ENCODE data around the gene CHTF18.
A peak's percentile ranks its signal among the peaks of the same experiment; 100 is the strongest.

The CHTF18 gene

GRCh38 chr16:783404-784161 lies 4.8 kb upstream of the CHTF18 start:
- Histone ChIP-seq H3K4me3 (ENCODE audit: low read depth in 1 of 2, low read length in 2 of 2) (no peak overlapping the region), H3K27me3 (ENCODE audit: control insufficient read depth in 1 of 2, insufficient read depth in 2 of 2, low read length in 2 of 2) (peaks cover 9 to 25% of the 10 kb centered on the region in 2 donors), H3K36me3 (ENCODE audit: control insufficient read depth in 1 of 2, insufficient read depth in 2 of 2, low read length in 2 of 2) (peaks cover 2 to 9% of the 10 kb centered on the region in 2 donors), H3K4me1 (ENCODE audit: control insufficient read depth in 1 of 2, insufficient read depth in 2 of 2, low read length in 2 of 2) (peaks cover 8 to 20% of the 10 kb centered on the region in 2 donors), H3K9ac (ENCODE audit: low read depth in 1 of 2, low read length in 2 of 2) (no peak overlapping the region), H3K9me3 (ENCODE audit: control insufficient read depth in 1 of 2, low read length in 2 of 2) (no peaks in the 10 kb centered on the region), H3K27ac (ENCODE audit: low read depth, low read length) (no peak overlapping the region)

- no peaks in the 10 kb centered on the region for H3K9me3 ChIP-seq (ENCODE audit: control insufficient read depth in 1 of 2, low read length in 2 of 2)
- peaks cover 2 to 9% of the 10 kb centered on the region in 2 donors for H3K36me3 ChIP-seq (ENCODE audit: control insufficient read depth in 1 of 2, insufficient read depth in 2 of 2, low read length in 2 of 2)
- no peak overlapping the region for H3K4me3 ChIP-seq (ENCODE audit: low read depth in 1 of 2, low read length in 2 of 2)
- H3K4me1 ChIP-seq (ENCODE audit: control insufficient read depth in 1 of 2, insufficient read depth in 2 of 2, low read length in 2 of 2): peaks cover 8 to 29% of the 10 kb centered on the region in 2 donors
- no peak overlapping the region for H3K27ac ChIP-seq (ENCODE audit: low read depth, low read length)
- peaks cover 8 to 22% of the 10 kb centered on the region in 2 donors for H3K27me3 ChIP-seq (ENCODE audit: control insufficient read depth in 1 of 2, insufficient read depth in 2 of 2, low read length in 2 of 2)
- no peak overlapping the region for H3K9ac ChIP-seq (ENCODE audit: low read depth in 1 of 2, low read length in 2 of 2)
Measured at GRCh38 chr16:784431-784830, 4.0 kb upstream of the CHTF18 start.

GRCh38 chr16:785563-786535 lies 2.6 kb upstream of the CHTF18 start:
- no peak overlapping the region for H3K4me3 ChIP-seq (ENCODE audit: low read depth in 1 of 2, low read length in 2 of 2)

GRCh38 chr16:787321-787966 lies 976 bp upstream of the CHTF18 start:
- Histone ChIP-seq H3K27ac (ENCODE audit: low read depth, low read length) (no peak overlapping the region), H3K4me3 (ENCODE audit: low read depth in 1 of 2, low read length in 2 of 2) (peak overlapping the region; percentile 79 to 93), H3K9me3 (ENCODE audit: control insufficient read depth in 1 of 2, low read length in 2 of 2) (no peaks in the 10 kb centered on the region), H3K9ac (ENCODE audit: low read depth in 1 of 2, low read length in 2 of 2) (peak overlapping the region; percentile 79), H3K36me3 (ENCODE audit: control insufficient read depth in 1 of 2, insufficient read depth in 2 of 2, low read length in 2 of 2) (peaks cover 2 to 16% of the 10 kb centered on the region in 2 donors), H3K27me3 (ENCODE audit: control insufficient read depth in 1 of 2, insufficient read depth in 2 of 2, low read length in 2 of 2) (peaks cover 8 to 11% of the 10 kb centered on the region in 2 donors), H3K4me1 (ENCODE audit: control insufficient read depth in 1 of 2, insufficient read depth in 2 of 2, low read length in 2 of 2) (peaks cover 8 to 31% of the 10 kb centered on the region in 2 donors)

More at GRCh38 chr16:785563-786535, 2.6 kb upstream of the CHTF18 start:
- no peak overlapping the region for H3K9ac ChIP-seq (ENCODE audit: low read depth in 1 of 2, low read length in 2 of 2)
- H3K27ac ChIP-seq (ENCODE audit: low read depth, low read length): no peak overlapping the region
- H3K4me1 ChIP-seq (ENCODE audit: control insufficient read depth in 1 of 2, insufficient read depth in 2 of 2, low read length in 2 of 2): peaks cover 8 to 31% of the 10 kb centered on the region in 2 donors
- H3K9me3 ChIP-seq (ENCODE audit: control insufficient read depth in 1 of 2, low read length in 2 of 2): no peaks in the 10 kb centered on the region
- H3K27me3 ChIP-seq (ENCODE audit: control insufficient read depth in 1 of 2, insufficient read depth in 2 of 2, low read length in 2 of 2): peaks cover 8 to 15% of the 10 kb centered on the region in 2 donors
- H3K36me3 ChIP-seq (ENCODE audit: control insufficient read depth in 1 of 2, insufficient read depth in 2 of 2, low read length in 2 of 2): peaks cover 2 to 14% of the 10 kb centered on the region in 2 donors

- peaks cover 2 to 16% of the 10 kb centered on the region in 2 donors for H3K36me3 ChIP-seq (ENCODE audit: control insufficient read depth in 1 of 2, insufficient read depth in 2 of 2, low read length in 2 of 2)
- no peak within 1 kb of the TSS for H3K27ac ChIP-seq (ENCODE audit: low read depth, low read length)
- peaks cover 6% of the 10 kb centered on the region in 2 donors for H3K27me3 ChIP-seq (ENCODE audit: control insufficient read depth in 1 of 2, insufficient read depth in 2 of 2, low read length in 2 of 2)
- H3K9me3 ChIP-seq (ENCODE audit: control insufficient read depth in 1 of 2, low read length in 2 of 2): no peaks in the 10 kb centered on the region
- peak within 1 kb of the TSS; percentile 79 for H3K9ac ChIP-seq (ENCODE audit: low read depth in 1 of 2, low read length in 2 of 2)
- peak within 1 kb of the TSS; percentile 79 to 93 for H3K4me3 ChIP-seq (ENCODE audit: low read depth in 1 of 2, low read length in 2 of 2)
- peaks cover 6 to 26% of the 10 kb centered on the region in 2 donors for H3K4me1 ChIP-seq (ENCODE audit: control insufficient read depth in 1 of 2, insufficient read depth in 2 of 2, low read length in 2 of 2)
Measured at GRCh38 chr16:787978-788398, 432 bp upstream of the CHTF18 start, which contains the start of gene RPUSD1. Gene RPUSD1 (minus strand): TSS chr16:788381. CDS start chr16:787737, 644 bp downstream.

- peaks cover 0 to 22% of the 10 kb centered on the region in 2 donors for H3K4me1 ChIP-seq (ENCODE audit: control insufficient read depth in 1 of 2, insufficient read depth in 2 of 2, low read length in 2 of 2)
- peak overlapping the region; percentile 39 to 44 for H3K9ac ChIP-seq (ENCODE audit: low read depth in 1 of 2, low read length in 2 of 2)
- H3K27ac ChIP-seq (ENCODE audit: low read depth, low read length): no peak overlapping the region
- H3K27me3 ChIP-seq (ENCODE audit: control insufficient read depth in 1 of 2, insufficient read depth in 2 of 2, low read length in 2 of 2): no peaks in the 10 kb centered on the region
- H3K9me3 ChIP-seq (ENCODE audit: control insufficient read depth in 1 of 2, low read length in 2 of 2): no peaks in the 10 kb centered on the region
- peak overlapping the region in 1 of 2 donors; percentile 78 for H3K4me3 ChIP-seq (ENCODE audit: low read depth in 1 of 2, low read length in 2 of 2)
- H3K36me3 ChIP-seq (ENCODE audit: control insufficient read depth in 1 of 2, insufficient read depth in 2 of 2, low read length in 2 of 2): peaks cover 2 to 16% of the 10 kb centered on the region in 2 donors
Measured at GRCh38 chr16:789191-789850, 901 bp downstream of the CHTF18 start.

- H3K36me3 ChIP-seq (ENCODE audit: control insufficient read depth in 1 of 2, insufficient read depth in 2 of 2, low read length in 2 of 2): peaks cover 0 to 16% of the 10 kb centered on the region in 2 donors
- no peak overlapping the region for H3K4me3 ChIP-seq (ENCODE audit: low read depth in 1 of 2, low read length in 2 of 2)
- H3K9ac ChIP-seq (ENCODE audit: low read depth in 1 of 2, low read length in 2 of 2): no peak overlapping the region
- no peaks in the 10 kb centered on the region for H3K27me3 ChIP-seq (ENCODE audit: control insufficient read depth in 1 of 2, insufficient read depth in 2 of 2, low read length in 2 of 2)
- H3K9me3 ChIP-seq (ENCODE audit: control insufficient read depth in 1 of 2, low read length in 2 of 2): no peaks in the 10 kb centered on the region
- H3K27ac ChIP-seq (ENCODE audit: low read depth, low read length): no peak overlapping the region
- H3K4me1 ChIP-seq (ENCODE audit: control insufficient read depth in 1 of 2, insufficient read depth in 2 of 2, low read length in 2 of 2): peaks cover 0 to 22% of the 10 kb centered on the region in 2 donors
Measured at GRCh38 chr16:790086-790485, 1.7 kb downstream of the CHTF18 start.

GRCh38 chr16:791131-791530 lies 2.7 kb downstream of the CHTF18 start:
- Histone ChIP-seq H3K27me3 (ENCODE audit: control insufficient read depth in 1 of 2, insufficient read depth in 2 of 2, low read length in 2 of 2) (no peaks in the 10 kb centered on the region), H3K27ac (ENCODE audit: low read depth, low read length) (no peak overlapping the region), H3K4me1 (ENCODE audit: control insufficient read depth in 1 of 2, insufficient read depth in 2 of 2, low read length in 2 of 2) (peaks cover 0 to 22% of the 10 kb centered on the region in 2 donors), H3K9ac (ENCODE audit: low read depth in 1 of 2, low read length in 2 of 2) (no peak overlapping the region), H3K9me3 (ENCODE audit: control insufficient read depth in 1 of 2, low read length in 2 of 2) (no peaks in the 10 kb centered on the region), H3K36me3 (ENCODE audit: control insufficient read depth in 1 of 2, insufficient read depth in 2 of 2, low read length in 2 of 2) (peaks cover 0 to 13% of the 10 kb centered on the region in 2 donors), H3K4me3 (ENCODE audit: low read depth in 1 of 2, low read length in 2 of 2) (no peak overlapping the region)

- no peaks in the 10 kb centered on the region for H3K9me3 ChIP-seq (ENCODE audit: control insufficient read depth in 1 of 2, low read length in 2 of 2)
- H3K36me3 ChIP-seq (ENCODE audit: control insufficient read depth in 1 of 2, insufficient read depth in 2 of 2, low read length in 2 of 2): peaks cover 0 to 8% of the 10 kb centered on the region in 2 donors
- H3K27ac ChIP-seq (ENCODE audit: low read depth, low read length): no peak overlapping the region
- peaks cover 0 to 16% of the 10 kb centered on the region in 2 donors for H3K4me1 ChIP-seq (ENCODE audit: control insufficient read depth in 1 of 2, insufficient read depth in 2 of 2, low read length in 2 of 2)
- H3K9ac ChIP-seq (ENCODE audit: low read depth in 1 of 2, low read length in 2 of 2): no peak overlapping the region
- no peak overlapping the region for H3K4me3 ChIP-seq (ENCODE audit: low read depth in 1 of 2, low read length in 2 of 2)
- H3K27me3 ChIP-seq (ENCODE audit: control insufficient read depth in 1 of 2, insufficient read depth in 2 of 2, low read length in 2 of 2): no peaks in the 10 kb centered on the region
Measured at GRCh38 chr16:792221-792995, 4.0 kb downstream of the CHTF18 start.
